Measurements from ENCODE around the gene CD69. TPM values are rescaled to one million over a fixed set of nuclear protein-coding genes. Genes with fewer than 3 reads are reported as not detected.

CD69 gene
- total RNA-seq, 1 experiment from 2014 or later: 0.98 TPM

DNA sequence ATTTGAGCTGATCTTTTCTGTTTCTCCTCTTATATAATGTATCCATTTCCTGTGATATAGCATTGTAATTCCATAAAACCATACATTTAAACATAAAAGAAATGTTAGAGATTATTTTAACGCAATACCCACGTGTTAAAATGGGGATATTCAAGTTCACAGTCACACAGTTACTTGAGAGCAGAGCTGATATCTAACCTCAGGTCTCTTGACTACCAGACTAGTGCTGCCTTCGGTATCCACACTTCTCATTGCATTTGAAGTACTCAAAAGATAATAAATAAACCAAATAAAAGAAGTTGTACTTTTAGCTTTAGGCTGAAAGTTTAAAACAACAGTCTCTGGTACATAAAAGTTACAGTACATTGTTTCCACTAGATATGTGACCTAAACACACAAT, 30.7 kb downstream of the CD69 start:
- Histone ChIP-seq H3K27ac (ENCODE audit: low read length) (no peak overlapping the region), H3K9me3 (ENCODE audit: control insufficient read depth, insufficient read depth, low read depth, low read length) (no peaks in the 10 kb centered on the region), H3K4me3 (ENCODE audit: low read depth in 2 of 2, low read length in 2 of 2) (no peak overlapping the region), H3K4me1 (ENCODE audit: control insufficient read depth, insufficient read depth, low read length) (no peaks in the 10 kb centered on the region), H3K27me3 (ENCODE audit: control insufficient read depth, insufficient read depth, low read length) (no peaks in the 10 kb centered on the region), H3K36me3 (ENCODE audit: control insufficient read depth, insufficient read depth, low read length) (no peaks in the 10 kb centered on the region)
- ChIA-PET CTCF (interaction anchor here (0.7 kb wide), 1 partner anchor 20 kb away, joined by 4 read pairs; no protein-coding TSS in a partner anchor), POLR2A (no interaction called here)
- in situ Hi-C loops (cut with HindIII; ENCODE audit: low pct_unique_long_range_greater_than_20kb, low sequenced_read_pairs): no loop called here
- intact Hi-C loops (cut with micrococcal nuclease; ENCODE audit: unreplicated experiment): no loop called here
- no TSS peak for BruUV-seq (replicated peaks)
- TF ChIP-seq, protein P1, sequence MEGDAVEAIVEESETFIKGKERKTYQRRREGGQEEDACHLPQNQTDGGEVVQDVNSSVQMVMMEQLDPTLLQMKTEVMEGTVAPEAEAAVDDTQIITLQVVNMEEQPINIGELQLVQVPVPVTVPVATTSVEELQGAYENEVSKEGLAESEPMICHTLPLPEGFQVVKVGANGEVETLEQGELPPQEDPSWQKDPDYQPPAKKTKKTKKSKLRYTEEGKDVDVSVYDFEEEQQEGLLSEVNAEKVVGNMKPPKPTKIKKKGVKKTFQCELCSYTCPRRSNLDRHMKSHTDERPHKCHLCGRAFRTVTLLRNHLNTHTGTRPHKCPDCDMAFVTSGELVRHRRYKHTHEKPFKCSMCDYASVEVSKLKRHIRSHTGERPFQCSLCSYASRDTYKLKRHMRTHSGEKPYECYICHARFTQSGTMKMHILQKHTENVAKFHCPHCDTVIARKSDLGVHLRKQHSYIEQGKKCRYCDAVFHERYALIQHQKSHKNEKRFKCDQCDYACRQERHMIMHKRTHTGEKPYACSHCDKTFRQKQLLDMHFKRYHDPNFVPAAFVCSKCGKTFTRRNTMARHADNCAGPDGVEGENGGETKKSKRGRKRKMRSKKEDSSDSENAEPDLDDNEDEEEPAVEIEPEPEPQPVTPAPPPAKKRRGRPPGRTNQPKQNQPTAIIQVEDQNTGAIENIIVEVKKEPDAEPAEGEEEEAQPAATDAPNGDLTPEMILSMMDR (IDR thresholded peaks at IDR 0.05): no peak
- TF ChIP-seq POLR2AphosphoS5 (IDR thresholded peaks at IDR 0.05; ENCODE audit: low read depth, low read length) (no peak), SIN3A (IDR thresholded peaks at IDR 0.05; ENCODE audit: borderline replicate concordance, insufficient read depth, low read depth, low read length) (no peak), TCF7L2 (IDR thresholded peaks at IDR 0.05; ENCODE audit: low read depth, low read length) (no peak)
- TF ChIP-seq, protein P2, sequence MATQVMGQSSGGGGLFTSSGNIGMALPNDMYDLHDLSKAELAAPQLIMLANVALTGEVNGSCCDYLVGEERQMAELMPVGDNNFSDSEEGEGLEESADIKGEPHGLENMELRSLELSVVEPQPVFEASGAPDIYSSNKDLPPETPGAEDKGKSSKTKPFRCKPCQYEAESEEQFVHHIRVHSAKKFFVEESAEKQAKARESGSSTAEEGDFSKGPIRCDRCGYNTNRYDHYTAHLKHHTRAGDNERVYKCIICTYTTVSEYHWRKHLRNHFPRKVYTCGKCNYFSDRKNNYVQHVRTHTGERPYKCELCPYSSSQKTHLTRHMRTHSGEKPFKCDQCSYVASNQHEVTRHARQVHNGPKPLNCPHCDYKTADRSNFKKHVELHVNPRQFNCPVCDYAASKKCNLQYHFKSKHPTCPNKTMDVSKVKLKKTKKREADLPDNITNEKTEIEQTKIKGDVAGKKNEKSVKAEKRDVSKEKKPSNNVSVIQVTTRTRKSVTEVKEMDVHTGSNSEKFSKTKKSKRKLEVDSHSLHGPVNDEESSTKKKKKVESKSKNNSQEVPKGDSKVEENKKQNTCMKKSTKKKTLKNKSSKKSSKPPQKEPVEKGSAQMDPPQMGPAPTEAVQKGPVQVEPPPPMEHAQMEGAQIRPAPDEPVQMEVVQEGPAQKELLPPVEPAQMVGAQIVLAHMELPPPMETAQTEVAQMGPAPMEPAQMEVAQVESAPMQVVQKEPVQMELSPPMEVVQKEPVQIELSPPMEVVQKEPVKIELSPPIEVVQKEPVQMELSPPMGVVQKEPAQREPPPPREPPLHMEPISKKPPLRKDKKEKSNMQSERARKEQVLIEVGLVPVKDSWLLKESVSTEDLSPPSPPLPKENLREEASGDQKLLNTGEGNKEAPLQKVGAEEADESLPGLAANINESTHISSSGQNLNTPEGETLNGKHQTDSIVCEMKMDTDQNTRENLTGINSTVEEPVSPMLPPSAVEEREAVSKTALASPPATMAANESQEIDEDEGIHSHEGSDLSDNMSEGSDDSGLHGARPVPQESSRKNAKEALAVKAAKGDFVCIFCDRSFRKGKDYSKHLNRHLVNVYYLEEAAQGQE (IDR thresholded peaks at IDR 0.05; ENCODE audit: insufficient read depth in 1 of 2, low read depth in 2 of 2, low read length in 1 of 2): no peak
- ATAC-seq: no peak
- DNase-seq (ENCODE audit: low read depth, low spot score): no peak

GRCh38 chr12:9729082-9729481, 31.6 kb downstream of the CD69 start:
- ChIA-PET POLR2A (no interaction called here), CTCF (no interaction called here)
- Histone ChIP-seq H3K27ac (ENCODE audit: low read length) (no peak overlapping the region), H3K9me3 (ENCODE audit: control insufficient read depth, insufficient read depth, low read depth, low read length) (no peaks in the 10 kb centered on the region), H3K4me1 (ENCODE audit: control insufficient read depth, insufficient read depth, low read length) (no peaks in the 10 kb centered on the region), H3K36me3 (ENCODE audit: control insufficient read depth, insufficient read depth, low read length) (no peaks in the 10 kb centered on the region), H3K27me3 (ENCODE audit: control insufficient read depth, insufficient read depth, low read length) (no peaks in the 10 kb centered on the region), H3K4me3 (ENCODE audit: low read depth in 2 of 2, low read length in 2 of 2) (no peak overlapping the region)
- intact Hi-C loops (cut with micrococcal nuclease; ENCODE audit: unreplicated experiment): no loop called here
- no TSS peak for BruUV-seq (replicated peaks)
- in situ Hi-C loops (cut with HindIII; ENCODE audit: low pct_unique_long_range_greater_than_20kb, low sequenced_read_pairs): no loop called here
- no peak for DNase-seq (ENCODE audit: low read depth, low spot score)
- ATAC-seq: no peak
- TF ChIP-seq, protein P1 (IDR thresholded peaks at IDR 0.05): no peak
- TF ChIP-seq, protein P2 (IDR thresholded peaks at IDR 0.05; ENCODE audit: insufficient read depth in 1 of 2, low read depth in 2 of 2, low read length in 1 of 2): no peak
- TF ChIP-seq SIN3A (IDR thresholded peaks at IDR 0.05; ENCODE audit: borderline replicate concordance, insufficient read depth, low read depth, low read length): no peak
- TF ChIP-seq POLR2AphosphoS5 (IDR thresholded peaks at IDR 0.05; ENCODE audit: low read depth, low read length): no peak
- no peak for TF ChIP-seq TCF7L2 (IDR thresholded peaks at IDR 0.05; ENCODE audit: low read depth, low read length)
